OCI-LY1 (cell line): Measurements from ENCODE around the gene GJC1.

Experiments
- H2AFZ ChIP-seq: fragments of 200-600 bp; sonication (generic), shearing (Covaris generic); 2 replicates; pipeline ENCODE4 v1.6.0; 2014; ENCODE audit warnings: antibody characterized with exemption, mild to moderate bottlenecking, low read length
- H3F3A ChIP-seq: fragments of 200-600 bp; sonication (generic), shearing (Covaris generic); 2 replicates; pipeline ENCODE4 v1.6.0; 2014; ENCODE audit warnings: mild to moderate bottlenecking, antibody characterized with exemption, low read length, moderate library complexity; ENCODE audit not compliant: insufficient read depth
- H3K27ac ChIP-seq: fragments of 200-600 bp; sonication (generic); 2 replicates; pipeline ENCODE4 v1.5.1; 2014; ENCODE audit warnings: low read length, mixed run types, mild to moderate bottlenecking, low read depth; ENCODE audit not compliant: poor library complexity, severe bottlenecking
- H3K27me3 ChIP-seq: fragments of 200-600 bp; sonication (generic); 2 replicates; pipeline ENCODE4 v1.6.0; 2014; ENCODE audit warnings: antibody characterized with exemption, mild to moderate bottlenecking, low read length, moderate library complexity; ENCODE audit not compliant: insufficient read depth
- H3K36me3 ChIP-seq: fragments of 200-600 bp; sonication (generic); 2 replicates; pipeline ENCODE4 v1.6.1; 2014; ENCODE audit warnings: mild to moderate bottlenecking, antibody characterized with exemption, low read length, moderate library complexity, mixed read lengths; ENCODE audit not compliant: insufficient read depth
- H3K4me1 ChIP-seq: fragments of 200-600 bp; sonication (generic); 2 replicates; pipeline ENCODE4 v1.5.1; 2014; ENCODE audit warnings: mild to moderate bottlenecking, low read length, moderate library complexity; ENCODE audit not compliant: insufficient read depth, severe bottlenecking
- H3K4me2 ChIP-seq: fragments of 200-600 bp; sonication (generic), shearing (Covaris generic); 2 replicates; pipeline ENCODE4 v1.6.1; 2014; ENCODE audit warnings: low read length
- H3K4me3 ChIP-seq: fragments of 200-600 bp; sonication (generic); 2 replicates; pipeline ENCODE4 v1.5.1; 2014; ENCODE audit warnings: low read length, low read depth, mild to moderate bottlenecking, mixed read lengths; ENCODE audit not compliant: poor library complexity, severe bottlenecking
- H3K79me2 ChIP-seq: fragments of 200-600 bp; shearing (Covaris generic); 2 replicates; pipeline ENCODE4 v1.6.1; 2016; ENCODE audit warnings: mixed run types, low read length, mixed read lengths; ENCODE audit not compliant: insufficient read depth
- H3K9ac ChIP-seq: fragments of 200-600 bp; sonication (generic), shearing (Covaris generic); 2 replicates; pipeline ENCODE4 v1.6.1; 2014; ENCODE audit warnings: mild to moderate bottlenecking, low read length, mixed read lengths
- H3K9me2 ChIP-seq: fragments of 200-600 bp; sonication (generic), shearing (Covaris generic); 2 replicates; pipeline ENCODE4 v1.6.1; 2014; ENCODE audit warnings: low read depth, mild to moderate bottlenecking, low read length, mixed read lengths
- H3K9me3 ChIP-seq: fragments of 200-600 bp; shearing (Covaris generic); 2 replicates; pipeline ENCODE4 v1.6.1; 2014; ENCODE audit warnings: low read length, mixed read lengths
- H4K20me1 ChIP-seq: fragments of 200-600 bp; sonication (generic), shearing (Covaris generic); 2 replicates; pipeline ENCODE4 v1.6.0; 2016; ENCODE audit warnings: mild to moderate bottlenecking, low read length; ENCODE audit not compliant: insufficient read depth
- CTCF ChIP-seq: fragments of 200-600 bp; sonication (generic), shearing (Covaris generic); IDR thresholded peaks from 2 replicates; pipeline ENCODE4 v1.5.1; 2017; ENCODE audit warnings: mild to moderate bottlenecking, antibody characterized with exemption, low read length, moderate library complexity, mixed read lengths
- EZH2 ChIP-seq: fragments of 200-600 bp; sonication (generic), shearing (Covaris generic); IDR thresholded peaks from 2 replicates; pipeline ENCODE4 v1.8.0; 2017; ENCODE audit warnings: borderline replicate concordance, mixed run types, mild to moderate bottlenecking, antibody characterized with exemption, low read length, moderate library complexity, mixed read lengths

The GJC1 gene

GRCh38 chr17:44776628-44777393 is 53.3 kb downstream of the GJC1 start:
- TF ChIP-seq EZH2 (no peak), CTCF (no peak)
- Histone ChIP-seq H3K9me2 (no peaks in the 10 kb centered on the region), H2AFZ (no peak overlapping the region), H3K4me2 (no peak overlapping the region), H3K27ac (no peak overlapping the region), H3F3A (no peaks in the 10 kb centered on the region), H3K27me3 (no peaks in the 10 kb centered on the region), H3K4me1 (peaks cover 21% of the 10 kb centered on the region), H3K9me3 (no peaks in the 10 kb centered on the region), H3K36me3 (no peaks in the 10 kb centered on the region), H4K20me1 (no peaks in the 10 kb centered on the region), H3K79me2 (no peaks in the 10 kb centered on the region), H3K4me3 (no peak overlapping the region), H3K9ac (no peak overlapping the region)

GRCh38 chr17:44775838-44776621 is 54.1 kb downstream of the GJC1 start:
- Histone ChIP-seq H3K27me3 (no peaks in the 10 kb centered on the region), H3K4me2 (peak overlapping the region; percentile 71), H3K4me3 (peak overlapping the region; percentile 59), H3K27ac (no peak overlapping the region), H3K9ac (peak overlapping the region; percentile 39; the same call in 1 of the 2 replicates), H3K9me2 (no peaks in the 10 kb centered on the region), H3K4me1 (peaks cover 21% of the 10 kb centered on the region), H3K9me3 (no peaks in the 10 kb centered on the region), H2AFZ (no peak overlapping the region), H3K79me2 (no peaks in the 10 kb centered on the region), H3F3A (no peaks in the 10 kb centered on the region), H4K20me1 (no peaks in the 10 kb centered on the region), H3K36me3 (no peaks in the 10 kb centered on the region)
- TF ChIP-seq CTCF (no peak), EZH2 (no peak)

GRCh38 chr17:44775136-44775837 is 54.8 kb downstream of the GJC1 start:
- no peaks in the 10 kb centered on the region for H4K20me1 ChIP-seq
- H2AFZ ChIP-seq: no peak overlapping the region
- no peaks in the 10 kb centered on the region for H3K27me3 ChIP-seq
- H3K4me2 ChIP-seq: peak overlapping the region; percentile 71
- H3K79me2 ChIP-seq: no peaks in the 10 kb centered on the region
- H3K36me3 ChIP-seq: no peaks in the 10 kb centered on the region
- H3K4me1 ChIP-seq: peaks cover 21% of the 10 kb centered on the region
- H3K9me3 ChIP-seq: no peaks in the 10 kb centered on the region
- peak overlapping the region; percentile 27; the same call in 1 of the 2 replicates for H3K9ac ChIP-seq
- TF ChIP-seq EZH2: no peak
- TF ChIP-seq CTCF: no peak; the same call in 1 of the 2 replicates
- no peaks in the 10 kb centered on the region for H3F3A ChIP-seq
- H3K4me3 ChIP-seq: peak overlapping the region; percentile 59
- H3K9me2 ChIP-seq: no peaks in the 10 kb centered on the region
- no peak overlapping the region for H3K27ac ChIP-seq
